Stimulated activated naive CD4-positive, alpha-beta T cell (primary cell): ENCODE data around the gene LINC01488.

Experiments used
- DNase-seq, 6 experiments: peaks; one replicate each; lab custom pipeline; 2025; lab: John Stamatoyannopoulos, UW

LINC01488 gene

DNA sequence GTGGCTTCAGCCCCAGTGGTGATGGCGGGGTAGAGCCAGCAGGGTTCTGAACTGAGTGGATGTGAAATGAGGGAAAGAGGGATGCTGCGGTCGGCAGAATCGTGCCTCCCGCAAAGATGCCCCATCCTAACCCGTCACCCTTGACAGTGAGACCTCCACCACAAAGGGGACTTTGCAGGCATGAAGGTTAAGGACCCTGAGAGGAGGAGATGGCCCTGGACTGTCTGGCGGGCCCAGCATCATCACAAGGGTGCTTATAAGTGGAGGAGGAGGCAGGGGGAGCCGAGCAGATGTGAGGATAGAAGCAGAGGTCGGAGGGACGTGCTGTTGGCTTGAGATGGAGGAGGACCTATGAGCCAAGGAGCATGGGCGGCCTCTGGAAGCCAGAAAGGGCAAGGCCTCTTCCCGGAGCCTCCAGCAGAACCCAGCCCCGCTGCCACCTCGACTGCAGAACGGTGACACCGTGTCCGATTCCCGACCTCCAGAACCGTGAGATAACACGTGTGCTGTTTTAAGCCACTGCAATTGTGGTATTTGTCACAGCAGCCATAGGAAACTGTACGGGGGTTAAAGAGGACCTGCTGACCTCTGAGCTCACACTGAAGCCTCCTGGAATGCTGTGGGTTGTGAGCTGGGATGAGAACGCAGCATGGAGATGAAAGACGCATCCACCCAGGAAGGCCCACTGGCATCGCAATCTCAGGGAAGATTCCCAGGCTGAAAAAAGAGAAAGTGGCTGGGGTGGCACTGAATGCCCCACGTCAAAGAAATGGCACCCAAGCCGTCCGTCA lies 10.9 kb downstream of the LINC01488 start:
- no peak for DNase-seq

DNA sequence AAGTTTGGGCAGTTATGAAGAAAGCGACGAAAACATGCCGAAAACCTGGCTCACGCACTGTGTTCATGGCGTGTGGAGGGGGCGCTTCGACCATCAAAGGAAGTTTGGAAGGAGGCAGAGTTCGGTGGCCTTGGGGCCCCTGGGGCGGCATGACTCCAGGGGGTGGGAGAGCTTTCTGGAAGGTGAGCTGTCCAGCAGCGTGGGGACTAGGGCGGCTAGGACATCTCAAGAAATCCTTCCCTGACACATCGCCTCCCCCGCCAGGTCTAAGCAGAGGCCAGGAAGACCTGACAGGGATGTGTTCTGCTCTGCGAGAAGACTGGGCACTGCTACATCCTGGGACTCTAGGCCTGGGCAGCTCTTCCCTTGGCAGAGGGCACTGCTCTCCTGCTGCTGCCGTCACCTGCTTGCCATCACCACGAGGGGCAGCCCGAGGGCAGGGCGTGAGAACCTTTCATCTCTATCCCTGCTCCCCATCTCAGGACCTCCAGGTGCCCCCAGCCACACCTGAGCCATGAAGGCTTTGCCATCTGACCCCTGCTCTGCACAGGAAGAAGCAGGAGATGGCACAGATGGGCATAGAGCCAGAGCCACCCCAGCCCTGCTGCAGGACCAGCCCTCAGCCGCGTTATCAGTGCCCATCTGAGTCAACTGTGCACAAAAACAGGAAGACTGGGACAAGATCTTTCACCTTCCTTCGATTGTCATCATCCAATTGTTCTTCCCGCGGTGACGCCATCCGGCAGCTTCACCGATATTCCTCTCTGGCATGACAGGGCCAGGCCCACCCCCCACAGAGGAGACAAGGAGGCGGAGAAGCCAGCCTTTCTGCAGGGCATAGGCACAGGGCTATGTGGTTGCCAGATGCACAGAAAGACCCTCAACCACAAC lies 12.7 kb downstream of the LINC01488 start:
- no peak for DNase-seq

DNA sequence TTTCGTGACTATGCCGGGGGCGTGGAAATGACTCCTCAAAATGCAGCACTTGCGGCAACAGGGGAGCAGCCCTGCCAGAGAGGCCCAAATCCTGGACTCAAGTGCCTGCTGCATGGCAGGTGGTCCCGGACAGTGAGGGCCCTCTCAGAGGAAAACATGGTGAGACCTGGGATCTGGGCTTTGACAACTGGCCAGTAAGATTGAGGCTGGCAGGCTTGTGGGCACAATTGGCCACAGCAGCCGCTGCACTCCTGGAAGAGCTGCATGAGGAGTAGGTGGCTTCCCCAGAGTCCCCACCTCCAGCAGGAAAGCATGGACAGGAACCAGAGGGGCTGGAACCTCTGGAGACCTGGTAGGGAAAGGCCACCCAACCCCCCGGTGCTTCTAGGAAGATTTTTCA lies 13.4 kb downstream of the LINC01488 start:
- no peak for DNase-seq

DNA sequence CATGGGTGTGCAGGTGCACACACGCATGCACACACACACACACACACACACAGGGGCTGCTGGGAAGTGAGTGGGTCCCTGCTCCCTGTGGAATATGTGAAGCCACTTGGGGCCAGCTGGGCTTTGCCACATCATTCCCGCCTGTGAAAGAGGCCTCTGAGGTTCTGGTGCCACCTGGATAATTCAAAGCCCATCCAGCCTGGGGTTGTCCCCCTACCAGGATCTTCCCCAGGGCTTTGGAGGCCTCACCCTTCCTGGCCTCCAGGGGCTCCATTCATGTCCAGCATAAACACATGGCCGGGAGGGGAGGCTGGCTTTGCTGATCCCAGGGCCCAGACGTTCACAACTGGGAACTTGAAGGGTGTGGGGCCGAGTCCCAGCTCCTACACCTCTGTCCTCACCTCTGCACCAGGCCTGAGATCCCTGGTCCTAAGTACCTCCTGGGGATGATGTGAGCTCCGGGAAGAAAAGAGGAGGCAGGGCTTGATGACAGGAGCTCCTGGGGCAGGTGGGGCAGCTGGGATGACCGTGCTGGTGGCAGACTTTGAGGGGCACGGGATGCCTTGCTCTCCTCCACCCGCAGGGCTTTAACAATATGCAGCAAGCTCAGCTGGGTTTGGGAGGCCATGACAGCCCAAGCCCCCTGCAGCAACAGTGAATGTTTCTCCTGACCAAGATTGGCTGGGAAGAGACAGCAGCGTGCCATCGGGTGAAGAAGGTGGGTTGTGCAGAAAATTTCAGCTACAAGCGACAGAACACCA lies 14.2 kb downstream of the LINC01488 start:
- no peak for DNase-seq

DNA sequence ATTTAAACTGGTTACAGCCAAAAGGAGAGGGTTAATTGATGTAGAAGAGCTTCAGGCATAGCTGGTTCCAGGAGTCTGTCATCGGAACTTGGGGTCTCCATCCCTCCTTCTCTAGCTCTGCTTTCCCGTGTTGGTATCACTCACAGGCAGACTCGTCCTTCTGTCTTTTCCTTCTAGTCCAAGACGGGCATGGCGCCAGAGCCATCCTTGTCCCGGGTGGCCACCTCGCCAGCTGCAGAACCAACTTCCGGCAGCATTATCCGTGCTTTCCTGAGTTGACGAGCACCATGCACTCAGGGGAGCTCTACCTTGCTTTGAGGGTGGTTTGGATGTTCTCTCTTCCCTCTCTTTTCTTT lies 14.7 kb downstream of the LINC01488 start:
- DNase-seq: no peak

DNA sequence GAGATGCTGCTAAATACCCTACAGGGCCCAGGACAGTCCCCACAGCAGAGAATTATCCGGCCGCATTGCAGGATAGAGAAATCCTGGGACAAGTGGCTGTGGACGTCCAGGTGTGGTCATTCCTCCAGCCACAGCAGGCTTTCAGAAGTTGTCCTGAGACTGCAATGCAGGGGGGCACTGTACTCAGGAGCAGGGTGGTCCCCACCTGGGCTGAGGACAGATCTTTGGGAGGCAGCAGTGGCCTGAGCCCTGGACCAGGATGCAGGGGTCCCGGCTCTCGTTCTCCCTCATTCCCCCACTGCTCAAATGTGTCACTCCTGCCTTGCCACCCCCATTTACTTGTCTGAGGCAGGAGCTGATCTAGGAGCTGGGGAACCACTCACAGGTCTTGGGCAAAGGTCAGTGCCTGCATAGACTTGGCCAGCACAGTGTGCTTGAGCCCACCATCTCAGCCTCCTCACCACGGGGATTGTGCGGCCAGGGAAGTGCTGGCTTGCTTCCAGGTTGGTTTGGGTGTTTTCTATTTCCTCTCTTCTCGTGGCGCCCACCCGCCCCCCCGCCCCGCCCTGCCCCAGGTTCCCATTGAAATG lies 15.3 kb downstream of the LINC01488 start:
- DNase-seq: no peak

DNA sequence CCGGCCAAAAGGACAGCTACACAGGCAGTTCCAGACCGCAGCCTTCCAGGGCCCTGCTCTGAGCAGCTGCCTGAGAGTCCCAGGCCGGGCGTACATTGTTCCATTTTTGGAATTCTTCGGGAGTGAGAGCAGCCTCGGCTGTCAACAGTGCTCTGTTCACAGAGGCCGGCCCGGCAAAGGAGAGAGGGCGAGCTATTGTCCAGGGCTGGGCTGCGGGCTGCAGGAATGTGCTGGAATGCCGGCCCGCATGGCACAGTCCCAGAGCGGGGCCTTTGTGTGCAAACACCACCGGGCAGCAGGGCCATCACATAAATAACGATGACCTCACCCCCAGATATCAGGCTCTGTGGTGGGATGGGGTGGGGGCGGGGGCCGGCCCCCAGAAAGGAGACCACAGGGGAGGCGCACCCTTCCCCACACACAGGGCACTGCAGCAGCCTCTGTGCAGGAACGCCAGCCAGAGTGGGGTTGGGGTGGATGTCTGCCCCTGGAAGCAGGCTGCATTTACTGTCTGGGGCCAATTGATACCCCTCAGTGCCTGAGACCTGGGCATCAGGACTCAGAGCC lies 15.8 kb downstream of the LINC01488 start:
- no peak for DNase-seq

DNA sequence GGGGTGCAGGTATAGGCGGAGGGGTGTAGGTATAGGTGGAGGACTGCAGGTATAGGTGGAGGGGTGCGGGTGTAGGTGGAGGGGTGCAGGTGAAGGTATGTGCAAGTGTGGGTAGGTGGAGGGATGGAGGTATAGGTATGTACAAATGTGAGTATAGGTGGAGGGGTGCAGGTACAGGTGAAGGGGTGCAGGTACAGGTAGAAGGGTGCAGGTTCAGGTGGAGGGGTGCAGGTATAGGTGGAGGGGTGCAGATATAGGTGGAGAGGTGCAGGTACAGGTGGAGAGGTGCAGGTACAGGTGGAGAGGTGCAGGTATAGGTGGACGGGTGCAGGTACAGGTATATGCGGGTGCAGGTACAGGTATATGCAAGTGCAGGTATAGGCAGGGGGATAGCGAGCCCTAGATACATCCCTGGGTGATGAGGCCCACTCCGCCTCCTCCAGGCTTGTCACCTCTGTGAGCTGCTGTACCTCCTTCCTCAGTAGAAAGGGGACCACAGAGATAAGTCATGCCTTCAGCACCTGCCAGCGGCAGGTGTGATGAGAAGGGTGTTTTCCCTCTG lies 17.2 kb downstream of the LINC01488 start:
- no peak for DNase-seq

DNA sequence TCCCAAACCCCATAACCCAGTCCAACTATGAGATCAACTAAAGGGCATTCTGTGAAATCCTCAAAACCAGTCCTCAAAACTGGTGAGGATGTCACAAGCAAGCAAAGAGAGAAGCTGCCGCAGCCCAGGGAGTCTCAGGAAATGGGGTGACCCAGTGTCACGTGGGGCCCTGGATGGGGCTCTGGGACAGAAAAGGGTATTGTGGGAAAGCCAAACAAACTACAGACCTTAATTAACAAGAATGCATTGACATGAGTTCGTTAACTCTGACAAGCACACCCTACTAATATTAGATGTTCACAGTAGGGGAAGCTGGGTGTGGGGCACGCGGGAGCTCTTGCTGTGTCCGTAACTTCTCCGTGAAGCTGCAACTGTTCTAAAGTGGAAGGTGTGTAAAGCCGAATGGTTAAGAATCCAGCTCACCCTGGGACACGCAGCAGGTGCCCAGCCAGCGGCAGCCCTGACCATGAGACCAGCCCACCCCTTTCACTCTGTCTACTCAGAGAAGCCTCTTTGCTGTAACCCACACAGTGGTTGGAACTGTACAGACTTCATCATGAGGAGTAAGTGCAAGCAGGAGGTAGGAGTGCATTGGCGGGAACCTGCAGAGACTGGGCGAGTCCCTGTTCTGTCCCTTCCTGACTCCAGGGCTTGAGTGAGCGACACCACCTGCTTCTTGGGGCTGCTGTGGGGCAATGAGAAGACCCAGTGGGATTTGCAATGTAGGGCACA lies 17.9 kb downstream of the LINC01488 start:
- no peak for DNase-seq

DNA sequence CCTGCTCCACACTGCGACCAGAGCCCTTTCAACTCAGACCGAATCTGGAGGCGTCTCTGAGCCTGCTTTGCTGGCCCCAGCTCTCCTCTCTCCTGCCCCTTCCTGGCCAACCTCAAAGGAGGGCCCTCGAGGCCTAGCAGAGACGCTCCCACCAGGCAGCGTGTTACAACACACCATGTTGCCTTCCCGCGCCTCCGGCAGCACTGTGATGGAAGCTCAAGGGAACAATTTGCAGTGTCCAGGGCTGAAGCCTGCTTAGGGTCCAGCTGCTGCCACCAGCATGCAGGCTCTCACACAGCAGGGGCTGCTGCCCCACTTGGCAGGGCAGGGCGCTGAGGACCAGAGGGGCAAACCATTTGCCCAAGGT lies 18.4 kb downstream of the LINC01488 start:
- no peak for DNase-seq

DNA sequence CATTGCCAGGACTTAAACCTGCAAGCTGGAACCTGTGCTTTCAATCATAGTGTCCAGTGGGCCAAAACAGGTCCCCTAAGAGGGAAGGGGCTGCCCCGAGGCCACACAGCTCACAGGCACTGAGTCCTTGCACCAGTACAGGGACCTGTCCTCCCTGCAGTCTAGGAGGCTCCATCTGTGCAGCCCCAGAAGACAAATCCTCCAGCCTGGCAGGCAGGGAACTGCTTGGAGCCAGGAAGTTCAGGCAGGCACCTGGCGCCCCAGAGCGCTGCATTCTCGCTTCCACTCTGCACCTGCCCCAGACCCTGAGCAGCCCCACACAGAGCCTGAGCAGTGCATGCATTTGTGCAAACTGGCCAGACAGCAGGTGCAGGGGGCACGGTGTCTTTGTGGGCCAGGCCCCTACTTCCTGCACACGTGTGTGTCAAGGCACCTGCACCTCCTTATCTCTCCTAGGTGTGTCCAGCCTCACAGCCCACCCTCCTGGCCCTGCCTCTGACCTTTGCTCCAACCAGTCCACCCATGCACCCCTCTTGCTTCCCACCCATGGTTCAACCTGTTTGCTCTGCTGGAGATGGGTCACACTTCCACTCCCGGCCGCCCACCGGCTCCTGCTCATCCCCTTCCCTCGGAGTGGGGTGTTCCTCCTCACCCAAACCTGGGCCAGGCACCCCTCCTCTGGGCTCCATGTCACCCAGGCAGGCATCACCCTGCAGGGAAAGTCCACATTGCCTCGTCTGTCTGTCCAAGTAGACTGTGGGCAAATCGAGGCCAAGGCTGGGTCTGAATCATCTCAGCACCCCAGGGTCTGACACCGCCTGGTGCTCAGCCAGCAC lies 19.0 kb downstream of the LINC01488 start:
- DNase-seq: no peak

DNA sequence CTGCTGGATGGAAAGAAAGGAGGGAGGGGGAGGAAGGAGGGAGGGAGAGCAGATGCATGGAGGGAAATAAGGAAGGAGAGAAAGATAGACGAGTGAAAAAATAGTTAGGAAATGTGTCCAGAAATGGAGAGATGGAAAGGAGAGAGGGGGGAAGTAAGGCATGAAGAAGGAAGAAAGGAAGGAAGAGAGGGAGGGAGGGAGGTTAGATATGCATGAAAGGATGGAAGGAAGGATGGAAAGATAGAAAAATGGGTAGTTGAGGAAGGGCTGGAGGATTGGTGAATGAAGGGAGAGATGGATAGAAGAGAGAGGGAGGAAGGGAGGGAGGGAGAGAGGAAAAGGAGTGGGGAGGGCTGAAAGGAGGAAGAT lies 19.6 kb downstream of the LINC01488 start:
- DNase-seq: no peak

DNA sequence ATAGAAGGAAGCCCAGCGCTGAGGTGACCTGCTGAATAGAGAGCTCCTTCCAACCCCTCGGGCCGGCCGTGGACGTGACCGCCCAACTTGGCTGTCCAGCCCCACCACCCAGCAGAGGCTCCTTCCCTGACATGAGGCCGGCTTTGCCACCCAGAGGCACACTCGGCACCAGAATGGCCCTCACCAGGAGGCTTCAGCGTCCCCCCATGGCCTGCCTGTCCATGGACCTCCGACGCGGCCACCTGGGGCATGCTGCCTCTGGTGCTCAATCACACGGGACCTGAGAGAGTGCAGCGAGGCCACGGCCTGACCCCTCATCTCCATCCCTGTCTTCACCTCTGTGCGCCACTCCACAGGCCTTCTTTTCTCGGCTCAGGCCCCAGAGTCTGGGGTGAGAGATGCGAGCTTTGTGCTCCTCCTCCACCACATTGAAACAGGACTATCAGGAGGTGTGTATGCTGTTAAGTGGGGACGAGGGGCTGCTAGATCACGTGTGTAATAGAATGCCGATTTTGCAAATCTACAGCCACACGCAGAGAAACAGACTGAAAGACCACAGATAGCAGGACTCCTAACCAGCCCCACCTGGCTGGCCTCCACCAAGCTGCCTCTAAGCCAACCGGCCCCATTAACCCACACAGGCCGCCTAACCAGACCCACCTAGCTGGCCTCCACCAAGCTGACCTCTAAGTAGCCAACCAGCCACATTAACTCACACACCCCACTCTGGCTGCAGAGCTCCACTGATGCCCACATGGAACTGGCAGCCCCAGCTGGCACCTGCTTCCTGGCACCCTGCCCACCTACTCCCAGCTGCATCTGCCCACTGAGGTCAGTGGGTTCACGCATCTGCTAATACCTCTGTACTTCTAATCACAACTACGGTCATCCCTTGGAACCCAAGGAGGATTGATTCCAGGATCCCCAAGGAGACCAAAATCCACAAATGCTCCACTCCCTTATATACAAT lies 20.7 kb downstream of the LINC01488 start:
- no peak for DNase-seq

DNA sequence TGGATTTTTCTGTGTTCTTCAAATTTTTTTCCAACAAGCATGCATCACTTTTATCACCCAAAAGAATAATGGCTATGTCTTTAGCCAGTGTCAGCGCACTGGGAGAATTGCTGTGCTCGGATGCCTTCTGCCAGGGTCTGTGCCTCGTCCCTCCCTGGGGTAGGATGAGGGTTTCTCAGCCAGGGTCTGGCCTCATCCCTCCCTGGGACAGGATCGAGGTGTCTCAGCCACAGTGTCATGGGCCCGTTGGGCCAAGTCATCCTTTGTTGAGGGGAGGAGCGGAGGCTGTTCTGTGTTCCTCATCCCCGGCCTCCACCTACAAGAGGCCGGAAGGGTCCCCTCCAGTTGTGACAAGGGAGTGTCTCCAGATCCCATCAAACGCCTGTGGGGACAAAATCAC lies 22.7 kb downstream of the LINC01488 start:
- no peak for DNase-seq

DNA sequence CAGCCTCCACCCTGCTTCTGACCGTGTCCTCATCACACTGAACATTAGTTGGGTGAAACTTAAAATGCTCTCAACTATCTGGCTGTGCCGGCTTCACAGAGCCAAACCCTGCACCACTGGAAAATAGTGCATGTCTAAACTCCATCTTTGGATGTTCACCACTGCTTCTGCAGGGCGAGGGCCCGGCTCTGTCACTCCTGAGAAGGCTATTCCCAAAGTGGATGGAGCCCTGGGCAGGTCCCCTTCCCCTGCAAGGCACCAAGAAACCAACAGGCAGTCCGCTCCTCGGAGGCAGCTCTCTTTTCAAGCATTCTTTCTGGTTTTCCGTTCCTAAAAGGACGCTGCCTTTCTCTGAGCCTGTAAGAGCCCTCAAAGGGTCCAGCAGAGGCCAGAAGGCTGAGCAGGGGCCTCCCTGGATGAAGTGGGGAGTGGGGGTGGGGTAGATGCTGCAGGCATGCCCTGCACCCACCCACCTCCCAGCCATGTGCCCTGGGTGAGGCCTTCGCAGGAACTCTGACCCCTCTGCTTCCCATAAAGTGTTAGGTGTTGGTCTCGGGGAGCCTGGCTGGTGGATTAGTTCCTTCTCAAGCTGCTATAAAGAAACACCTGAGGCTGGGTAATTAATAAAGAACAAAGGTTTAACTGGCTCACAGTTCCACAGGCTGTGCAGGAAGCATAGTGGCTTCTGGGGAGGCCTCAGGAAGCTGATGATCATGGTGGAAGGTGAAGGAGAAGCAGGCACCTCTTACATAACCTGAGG lies 23.3 kb downstream of the LINC01488 start:
- no peak for DNase-seq

DNA sequence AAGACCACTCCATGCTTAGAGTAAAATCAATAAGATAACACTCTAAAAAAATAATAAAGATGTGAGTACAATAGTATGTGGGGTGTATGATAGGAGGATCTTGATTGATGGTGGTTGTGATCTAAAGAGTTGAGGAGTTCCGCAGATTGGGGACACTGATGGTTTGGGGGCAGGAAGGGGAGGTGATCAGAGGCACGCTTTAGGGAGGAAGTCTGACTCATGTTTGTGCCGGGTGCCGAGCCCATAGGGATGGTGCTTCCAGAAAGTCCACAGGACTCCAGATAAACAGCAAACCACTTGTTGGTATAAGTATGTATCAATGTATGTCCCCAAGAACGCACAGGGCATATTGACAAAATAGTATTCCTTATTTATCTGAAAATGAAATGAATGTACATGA lies 27.5 kb downstream of the LINC01488 start:
- DNase-seq: no peak

DNA sequence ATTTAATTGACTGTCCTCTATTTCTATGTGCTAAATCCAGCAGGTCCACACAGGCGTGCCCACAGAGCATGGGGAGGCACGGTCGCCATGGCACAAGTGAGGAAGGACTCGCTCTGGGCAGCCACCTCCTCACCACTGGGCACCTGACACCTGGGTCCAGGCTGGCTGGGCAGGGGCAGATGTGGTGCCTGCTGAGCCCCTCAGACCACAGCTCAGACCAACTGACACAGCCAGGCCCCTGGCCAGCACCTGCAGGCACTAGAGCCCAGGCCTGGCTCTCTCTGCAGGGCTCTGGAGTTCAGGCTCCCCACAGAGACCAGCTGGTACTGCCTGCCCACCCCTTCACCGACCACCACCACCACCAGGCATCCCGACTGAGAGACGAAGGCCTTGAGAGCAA lies 27.9 kb downstream of the LINC01488 start:
- DNase-seq: no peak

DNA sequence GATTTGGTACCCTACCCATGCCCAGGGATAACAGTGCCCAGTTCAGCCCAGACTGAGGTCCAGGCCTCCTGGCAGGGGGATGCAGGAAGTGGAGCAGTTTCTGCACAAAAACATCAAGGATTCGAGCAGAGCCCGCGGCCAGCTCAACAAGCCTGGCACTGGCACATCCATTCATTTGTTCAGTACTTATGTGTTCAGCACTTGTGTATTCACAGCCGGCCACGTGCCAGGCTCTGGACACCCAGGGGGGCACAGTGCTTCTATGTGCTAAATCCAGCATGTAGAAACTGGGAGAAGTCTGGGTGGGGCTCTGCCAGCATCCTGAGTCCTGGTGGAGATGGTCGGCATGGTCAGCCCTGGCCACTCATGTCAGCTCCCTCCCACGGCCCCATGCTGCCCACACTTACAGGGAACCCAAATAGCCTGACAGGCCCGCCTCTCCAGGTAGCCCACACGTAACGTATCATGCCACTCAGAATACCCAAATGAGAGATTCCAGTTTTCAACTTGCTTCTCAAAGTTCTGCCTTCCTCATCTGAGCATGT lies 28.5 kb downstream of the LINC01488 start:
- DNase-seq: no peak
